Skin of body (tissue), 2 donors: ENCODE measurements around the gene CREB3L2. TPM values are rescaled to one million over a fixed set of nuclear protein-coding genes. Genes with fewer than 3 reads are reported as not detected.
A peak's percentile ranks its signal among the peaks of the same experiment; 100 is the strongest.

Experiments
- DNase-seq: peaks from one replicate; lab custom pipeline; 2025; lab: John Stamatoyannopoulos, UW
- total RNA-seq: library from RNA; depleted of rRNA; stranded (reverse); fragments of >200 nt; gene quantifications from one replicate; pipeline ENCODE4 v1.2.3, GENCODE V29; 2014

Gene CREB3L2
- total RNA-seq, 1 donor from 2014 or later, result 34.5 TPM

GRCh38 chr7:137875746-137876145, 126.1 kb downstream of the CREB3L2 start:
- DNase-seq, result no peak

DNA sequence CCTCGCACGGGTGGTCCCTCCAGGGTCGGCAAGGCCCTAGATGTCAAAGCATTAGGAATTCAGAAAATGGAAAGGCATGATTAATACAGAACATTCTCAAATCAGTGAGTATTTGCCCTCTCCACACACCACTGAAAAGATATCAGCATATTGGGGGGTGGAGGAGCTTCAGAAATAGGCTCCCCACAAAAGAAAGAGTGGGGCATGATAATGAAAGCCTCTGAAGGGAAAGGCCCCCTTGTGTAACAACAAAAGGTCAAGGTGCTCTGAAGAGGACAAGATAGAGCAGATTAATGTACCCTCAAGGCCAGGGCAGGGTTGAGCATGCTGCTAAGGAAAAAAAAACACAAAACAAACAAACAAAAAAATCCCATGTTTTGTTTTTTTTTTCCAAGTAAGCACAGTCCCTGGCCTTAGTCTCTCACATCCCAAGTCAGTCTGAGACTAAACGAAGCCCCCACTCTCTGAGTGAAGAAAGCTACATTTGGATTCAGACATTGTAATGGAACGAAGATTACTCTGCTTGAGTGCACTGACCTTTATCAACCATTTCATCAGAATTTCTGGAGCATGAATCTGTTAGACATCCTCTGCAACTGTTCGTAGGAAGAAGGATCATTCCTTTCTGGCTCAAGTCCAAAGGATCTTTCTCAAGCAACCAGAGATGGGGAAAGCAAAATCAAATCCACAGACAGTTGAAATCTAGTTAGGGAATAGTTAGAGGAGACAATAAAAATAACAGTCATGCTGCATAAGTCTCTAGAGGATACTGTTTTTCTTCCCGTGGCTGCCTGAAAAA, 127.7 kb downstream of the CREB3L2 start:
- peak; percentile 78 for DNase-seq

- peak; percentile 49 for DNase-seq
These were observed 128.4 kb downstream of the CREB3L2 start for GRCh38 chr7:137873524-137873923.

- DNase-seq, result peak; percentile 81
These were observed 130.5 kb downstream of the CREB3L2 start for GRCh38 chr7:137871170-137871915.

- DNase-seq, result no peak
These were observed 131.2 kb downstream of the CREB3L2 start for GRCh38 chr7:137870684-137871083.

DNA sequence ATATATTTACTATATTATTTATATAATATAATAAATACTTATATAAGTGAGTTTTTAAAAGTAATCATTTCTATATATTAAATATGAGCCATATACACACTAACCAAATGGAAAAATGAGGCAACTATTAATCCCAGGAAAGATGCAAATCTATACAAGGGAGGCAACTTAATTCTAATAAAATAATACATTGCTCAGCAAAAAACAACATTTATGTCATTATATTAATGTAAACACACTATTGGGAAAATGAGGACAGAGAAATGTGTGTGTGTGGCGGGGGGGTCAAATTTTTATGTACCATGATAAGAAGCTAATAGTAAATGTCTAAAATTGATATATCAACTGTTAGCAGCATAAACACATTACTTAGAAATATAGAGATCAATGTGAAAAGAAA, 131.8 kb downstream of the CREB3L2 start:
- DNase-seq, result no peak

- no peak for DNase-seq
These were observed 132.6 kb downstream of the CREB3L2 start for GRCh38 chr7:137869260-137869659.

DNA sequence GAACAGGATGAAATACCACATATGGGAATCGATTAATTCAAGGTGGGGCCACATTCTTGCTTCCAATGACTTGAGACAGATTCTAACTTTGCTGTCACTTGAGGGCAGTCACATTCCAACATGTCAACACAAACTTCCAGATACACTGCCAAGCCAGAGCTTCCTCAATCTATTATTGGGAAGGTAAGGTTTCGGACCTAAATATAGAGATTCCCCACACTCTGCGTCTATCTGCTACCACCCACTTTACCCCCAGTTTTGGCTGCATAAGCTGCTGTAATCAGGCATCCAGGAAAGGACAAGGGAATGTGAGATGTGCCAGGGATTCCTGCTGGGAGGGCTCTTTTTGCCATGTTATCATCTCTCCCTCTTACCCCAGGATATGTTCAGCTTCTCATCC, 134.6 kb downstream of the CREB3L2 start:
- no peak for DNase-seq

GRCh38 chr7:137865764-137866163, 136.1 kb downstream of the CREB3L2 start:
- DNase-seq, result no peak

DNA sequence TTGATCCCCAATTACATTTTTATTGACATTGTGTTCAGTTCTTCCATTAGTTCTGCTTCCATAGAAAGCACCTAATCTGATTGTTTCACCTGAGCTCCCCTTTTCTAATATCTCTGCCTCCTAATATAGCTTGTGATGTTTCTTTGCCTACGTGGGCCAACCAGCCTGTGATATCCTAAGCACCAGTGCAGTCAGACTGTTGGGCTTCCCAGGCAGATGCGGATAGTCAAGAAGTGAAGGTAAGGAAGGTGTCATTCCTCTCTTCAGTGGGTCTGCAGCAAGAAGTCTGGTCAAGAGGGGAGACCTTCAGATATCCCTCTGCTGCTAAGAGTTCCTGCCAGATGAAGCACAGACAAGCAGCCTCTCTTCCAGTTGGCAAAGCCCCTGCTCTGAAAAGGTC, 138.9 kb downstream of the CREB3L2 start:
- DNase-seq, result no peak

GRCh38 chr7:137862358-137862757, 139.5 kb downstream of the CREB3L2 start:
- no peak for DNase-seq

DNA sequence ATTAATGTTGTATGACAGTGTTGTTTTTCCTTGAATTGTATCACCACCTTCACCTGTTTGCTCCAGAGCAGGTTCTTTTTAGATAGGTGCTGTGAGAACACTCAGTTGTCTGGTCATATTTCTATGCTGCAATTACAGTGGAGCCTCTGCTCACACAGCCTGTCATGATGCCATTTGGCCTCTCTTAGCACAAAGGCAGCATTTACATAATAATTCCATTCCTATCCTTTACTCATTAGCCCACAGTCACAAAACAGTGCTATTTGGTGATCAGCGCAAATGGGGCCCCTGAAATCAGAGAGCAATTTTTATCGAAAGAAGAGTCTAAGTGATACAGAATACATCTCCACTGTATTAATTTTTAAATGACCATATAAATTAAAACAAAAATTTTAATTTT, 141.3 kb downstream of the CREB3L2 start:
- DNase-seq, result no peak

GRCh38 chr7:137853053-137853452, 148.8 kb downstream of the CREB3L2 start:
- no peak for DNase-seq

DNA sequence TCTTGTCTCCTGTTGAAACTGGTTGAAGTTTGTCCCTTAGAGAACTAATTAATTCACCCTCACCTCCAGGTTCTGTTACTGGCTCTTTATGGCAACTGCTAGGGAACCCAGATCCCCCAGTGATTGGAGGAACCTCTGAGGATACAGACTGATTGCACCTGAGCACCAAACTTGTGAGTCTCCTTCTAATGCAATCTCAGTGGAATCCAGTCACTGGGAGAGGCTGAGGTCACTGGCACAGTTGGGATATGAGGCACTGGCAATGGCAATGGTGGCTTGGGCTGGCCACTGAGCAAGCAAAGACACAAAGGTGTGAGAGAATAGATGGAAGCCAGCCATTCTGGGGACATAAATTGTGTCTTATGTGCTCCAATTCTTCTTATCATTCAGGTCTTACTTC, 149.8 kb downstream of the CREB3L2 start:
- no peak for DNase-seq

DNA sequence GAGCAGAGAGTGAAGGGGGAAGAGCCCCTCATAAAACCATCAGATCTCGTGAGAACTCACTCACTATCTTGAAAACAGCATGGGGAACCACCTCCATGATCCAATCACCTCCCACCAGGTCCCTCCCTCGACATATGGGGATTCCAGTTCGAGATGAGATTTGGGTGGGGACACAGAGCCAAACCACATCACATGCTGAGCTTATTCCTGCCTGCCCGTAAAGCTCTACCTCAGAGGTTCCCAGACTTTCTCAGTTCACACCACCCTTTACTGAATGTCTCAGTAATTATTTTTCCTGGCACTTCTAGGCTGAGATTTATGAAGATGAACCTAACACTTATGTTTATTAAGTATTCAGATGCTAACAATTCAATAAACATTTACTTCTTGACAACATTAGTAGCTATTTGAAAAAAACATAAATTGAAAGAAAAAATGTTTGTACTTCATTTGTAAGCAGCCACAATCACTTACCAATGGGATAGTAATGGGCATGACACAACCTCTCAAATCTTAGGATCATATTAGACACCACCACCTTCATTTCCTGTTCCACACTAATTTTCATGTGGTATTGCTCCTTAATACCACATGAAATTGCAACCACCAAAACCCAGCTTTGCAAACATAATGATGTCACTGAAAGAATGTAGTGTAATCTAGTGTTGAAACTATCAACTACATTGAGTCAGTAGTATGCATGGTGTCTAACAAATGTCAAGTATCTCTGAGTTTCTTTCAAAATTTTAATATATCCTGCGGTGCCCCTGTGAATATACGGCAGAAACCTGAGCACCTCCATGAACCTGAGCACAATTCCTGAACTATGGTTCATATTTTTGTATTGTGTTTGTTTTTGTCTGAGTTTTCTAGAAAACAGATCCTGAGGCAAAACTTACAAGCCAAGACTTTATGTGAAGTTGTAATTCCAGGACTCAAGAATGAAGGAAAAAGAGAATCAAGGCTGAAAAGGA, 150.6 kb downstream of the CREB3L2 start:
- DNase-seq, result no peak

- no peak for DNase-seq
These were observed 151.3 kb downstream of the CREB3L2 start for GRCh38 chr7:137850571-137850970.

DNA sequence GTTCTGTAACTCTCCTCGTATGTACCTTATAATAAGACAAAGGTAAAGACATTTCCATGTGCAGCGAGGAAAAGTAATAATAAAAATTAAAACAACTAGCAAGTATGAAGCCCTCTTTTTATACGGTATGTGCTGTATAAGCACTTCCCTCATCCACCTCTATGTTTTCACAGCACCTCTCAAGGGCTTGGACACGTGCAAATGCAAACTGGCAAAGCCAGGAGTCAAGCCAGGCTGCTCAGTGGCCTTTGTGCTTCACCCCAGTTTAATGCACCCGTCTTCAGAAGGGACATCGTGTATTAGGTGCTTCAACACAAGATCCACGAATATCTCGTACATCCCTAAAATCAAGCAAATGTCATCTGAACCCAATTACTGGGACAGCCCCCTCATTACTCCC, 153.8 kb downstream of the CREB3L2 start:
- no peak for DNase-seq

DNA sequence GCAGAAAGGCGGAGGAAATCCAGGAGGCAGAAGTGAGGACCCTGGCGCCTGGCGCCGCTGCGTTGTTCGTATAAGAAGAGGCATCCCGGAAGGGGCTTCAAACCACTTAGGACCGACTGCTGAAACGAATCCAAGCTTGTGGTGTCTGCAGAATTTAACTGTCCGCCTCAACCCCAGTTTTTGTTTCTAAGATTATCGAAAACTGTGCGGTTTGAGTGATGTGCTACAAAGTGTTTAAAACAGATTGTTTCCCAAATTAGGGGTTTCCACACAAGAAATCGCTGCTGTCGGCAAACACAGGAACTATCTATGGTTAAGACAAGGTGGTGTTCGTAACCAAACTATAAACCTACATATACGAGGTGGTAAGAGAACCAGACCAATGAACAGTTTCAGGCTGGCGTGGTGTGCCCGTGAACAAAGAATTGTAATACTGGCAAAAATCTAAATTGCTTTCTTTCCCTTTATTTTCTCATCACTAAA, 154.3 kb downstream of the CREB3L2 start:
- no peak for DNase-seq

- DNase-seq, result no peak
These were observed 154.9 kb downstream of the CREB3L2 start, which contains the start of gene DGKI for GRCh38 chr7:137846827-137847567. TSS of gene DGKI (minus strand) at chr7:137846974.

DNA sequence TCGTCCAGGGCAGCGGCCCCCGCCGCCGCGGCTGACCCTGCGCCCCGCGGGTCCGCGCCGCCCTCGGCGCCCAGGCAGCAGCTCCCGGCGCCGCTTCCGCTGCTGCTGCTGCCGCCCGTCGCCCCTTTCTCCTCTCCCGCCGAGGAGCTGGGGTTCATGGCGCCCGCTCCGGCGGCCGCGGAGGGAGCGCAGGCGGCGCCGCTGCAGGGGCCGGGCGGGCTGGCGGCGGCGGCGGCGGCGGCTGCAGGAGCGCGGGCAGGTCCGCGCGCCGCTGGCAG, 155.4 kb downstream of the CREB3L2 start:
- no peak for DNase-seq
